ENCODE measurements around the gene SUSD4.

DNA sequence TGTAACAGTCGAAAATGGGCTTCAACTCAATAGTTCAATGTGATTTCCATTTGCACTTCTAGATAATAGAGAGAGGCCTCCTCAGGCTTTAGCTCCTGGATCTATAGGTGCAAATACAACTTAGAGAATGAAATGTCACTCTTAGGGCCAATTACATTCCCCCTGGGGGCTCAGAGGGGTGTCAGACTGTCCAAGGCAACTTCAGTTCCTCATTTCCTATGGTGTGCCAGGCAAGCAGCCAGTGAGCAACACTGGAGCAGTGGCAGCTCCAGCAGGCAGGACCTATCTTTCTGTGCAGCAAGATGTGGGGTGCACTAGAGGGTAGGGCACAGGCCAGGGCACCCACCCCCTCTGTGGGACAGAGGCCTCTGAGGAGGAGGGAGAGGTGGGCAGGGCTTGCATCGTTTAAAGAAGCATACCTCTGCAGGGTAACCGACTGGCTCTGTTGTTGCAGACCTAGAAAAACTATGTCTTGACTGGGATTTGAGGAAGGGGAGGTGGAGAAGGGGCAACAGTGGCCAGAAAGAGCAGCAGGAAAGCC, 97.3 kb downstream of the SUSD4 start:
- TF ChIP-seq, protein P1, sequence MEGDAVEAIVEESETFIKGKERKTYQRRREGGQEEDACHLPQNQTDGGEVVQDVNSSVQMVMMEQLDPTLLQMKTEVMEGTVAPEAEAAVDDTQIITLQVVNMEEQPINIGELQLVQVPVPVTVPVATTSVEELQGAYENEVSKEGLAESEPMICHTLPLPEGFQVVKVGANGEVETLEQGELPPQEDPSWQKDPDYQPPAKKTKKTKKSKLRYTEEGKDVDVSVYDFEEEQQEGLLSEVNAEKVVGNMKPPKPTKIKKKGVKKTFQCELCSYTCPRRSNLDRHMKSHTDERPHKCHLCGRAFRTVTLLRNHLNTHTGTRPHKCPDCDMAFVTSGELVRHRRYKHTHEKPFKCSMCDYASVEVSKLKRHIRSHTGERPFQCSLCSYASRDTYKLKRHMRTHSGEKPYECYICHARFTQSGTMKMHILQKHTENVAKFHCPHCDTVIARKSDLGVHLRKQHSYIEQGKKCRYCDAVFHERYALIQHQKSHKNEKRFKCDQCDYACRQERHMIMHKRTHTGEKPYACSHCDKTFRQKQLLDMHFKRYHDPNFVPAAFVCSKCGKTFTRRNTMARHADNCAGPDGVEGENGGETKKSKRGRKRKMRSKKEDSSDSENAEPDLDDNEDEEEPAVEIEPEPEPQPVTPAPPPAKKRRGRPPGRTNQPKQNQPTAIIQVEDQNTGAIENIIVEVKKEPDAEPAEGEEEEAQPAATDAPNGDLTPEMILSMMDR (IDR thresholded peaks at IDR 0.05): no peak
- no peak for TF ChIP-seq POLR2AphosphoS5 (IDR thresholded peaks at IDR 0.05)
- no peak for TF ChIP-seq POLR2A (IDR thresholded peaks at IDR 0.05; ENCODE audit: low read depth)
- no peak for TF ChIP-seq EP300 (IDR thresholded peaks at IDR 0.05)
